Measurements from ENCODE around the gene TBC1D23. TPM values are rescaled to one million over a fixed set of nuclear protein-coding genes. Genes with fewer than 3 reads are reported as not detected.

The TBC1D23 gene
- 21.9 and 23.1 TPM in 2 replicates for polyA plus RNA-seq (2013)

DNA sequence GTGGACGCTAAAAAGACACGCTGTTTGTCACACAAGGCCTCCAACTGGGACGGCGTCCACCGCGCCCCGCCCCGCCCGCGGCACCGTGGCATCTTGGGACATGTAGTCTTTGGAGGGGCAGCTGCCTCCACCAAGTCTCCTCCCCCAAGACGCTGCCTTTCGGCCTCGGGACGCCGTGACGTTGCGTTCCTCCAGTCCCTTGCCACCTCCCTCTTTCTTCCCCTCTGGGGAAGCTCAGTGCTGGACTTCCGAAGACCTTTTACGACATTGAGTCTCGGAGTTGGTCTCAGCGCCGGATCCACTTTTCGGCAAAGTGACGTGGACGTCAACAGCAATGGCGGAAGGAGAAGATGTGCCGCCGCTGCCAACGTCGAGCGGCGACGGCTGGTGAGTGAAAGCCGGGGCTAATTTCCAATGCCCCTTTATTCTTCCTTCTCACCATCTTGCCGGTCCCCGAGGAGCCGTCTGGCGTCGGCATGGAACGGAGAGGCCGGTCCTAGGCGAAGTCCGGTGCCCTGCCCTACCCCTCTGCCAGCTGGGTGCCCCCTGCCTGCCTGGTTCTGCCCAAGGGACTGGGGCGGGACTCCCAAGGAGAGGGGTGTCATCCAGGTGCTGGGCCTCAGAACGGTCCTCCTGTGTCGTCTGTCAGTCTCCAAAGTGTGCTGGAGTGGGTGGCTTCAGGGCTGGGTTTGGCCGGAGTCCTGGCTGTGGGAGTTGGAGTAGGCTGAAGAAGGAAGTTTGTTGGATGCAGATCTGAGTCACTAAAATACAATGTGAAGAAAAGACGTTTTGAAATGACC is at the start of gene TBC1D23:
Gene TBC1D23 (plus strand): TSS at position 308 of the 800 bp plus-strand sequence. CDS start 27 bp downstream, at position 335.
- peak within 1 kb of the TSS; percentile 73 for H4K12ac ChIP-seq (ENCODE audit: low read depth, low read length)
- no peak within 1 kb of the TSS for H2BK12ac ChIP-seq (ENCODE audit: low read length)
- peak within 1 kb of the TSS; percentile 45 for H2BK120ac ChIP-seq (ENCODE audit: insufficient read depth, low read length, poor library complexity)
- peaks cover 4% of the 10 kb centered on the region for H3K79me2 ChIP-seq (ENCODE audit: control insufficient read depth, insufficient read depth, low read length, poor library complexity)
- peak within 1 kb of the TSS; percentile 89 for H3K14ac ChIP-seq (ENCODE audit: low read length)
- H3K4ac ChIP-seq (ENCODE audit: low read depth, low read length) = peak within 1 kb of the TSS; percentile 83
- H4K91ac ChIP-seq (ENCODE audit: low read depth, low read length) = peak within 1 kb of the TSS; percentile 83
- H3K18ac ChIP-seq (ENCODE audit: low read length) = peak within 1 kb of the TSS; percentile 56
- H3K4me1 ChIP-seq (ENCODE audit: control insufficient read depth in 1 of 2, insufficient read depth in 2 of 2, low read length in 2 of 2) = peaks cover 0 to 5% of the 10 kb centered on the region in 2 experiments
- H3K9me3 ChIP-seq (ENCODE audit: insufficient read depth, low read depth, low read length) = no peaks in the 10 kb centered on the region
- peaks cover 6% of the 10 kb centered on the region for H3K79me1 ChIP-seq (ENCODE audit: low read length)
- peak within 1 kb of the TSS; percentile 86 for H2AFZ ChIP-seq (ENCODE audit: insufficient read depth, low read length, poor library complexity)
- H3K27me3 ChIP-seq (ENCODE audit: insufficient read depth, low read length) = no peaks in the 10 kb centered on the region
- no CpG with 5 or more reads among the region's 49 CpGs for WGBS (ENCODE audit: extremely low coverage, insufficient coverage, insufficient read length)
- H3K23ac ChIP-seq (ENCODE audit: low read length) = no peak within 1 kb of the TSS
- H3K9ac ChIP-seq (ENCODE audit: low read length) = peak within 1 kb of the TSS; percentile 95
- H3K4me2 ChIP-seq (ENCODE audit: low read length) = peak within 1 kb of the TSS; percentile 77
- H2BK5ac ChIP-seq (ENCODE audit: low read depth, low read length, poor library complexity) = peak within 1 kb of the TSS; percentile 44
- H3K27ac ChIP-seq (ENCODE audit: low read depth, low read length) = peak within 1 kb of the TSS; percentile 29
- H4K8ac ChIP-seq (ENCODE audit: low read depth, low read length) = peak within 1 kb of the TSS; percentile 97
- peak within 1 kb of the TSS; percentile 98 for H3K4me3 ChIP-seq (ENCODE audit: low read depth, low read length)
- no peaks in the 10 kb centered on the region for H3K36me3 ChIP-seq (ENCODE audit: control insufficient read depth in 1 of 2, insufficient read depth in 2 of 2, low read length in 2 of 2)
- DNase-seq = peak; percentile 99 to 100
- H2AK5ac ChIP-seq (ENCODE audit: low read length) = peak within 1 kb of the TSS; percentile 61

DNA sequence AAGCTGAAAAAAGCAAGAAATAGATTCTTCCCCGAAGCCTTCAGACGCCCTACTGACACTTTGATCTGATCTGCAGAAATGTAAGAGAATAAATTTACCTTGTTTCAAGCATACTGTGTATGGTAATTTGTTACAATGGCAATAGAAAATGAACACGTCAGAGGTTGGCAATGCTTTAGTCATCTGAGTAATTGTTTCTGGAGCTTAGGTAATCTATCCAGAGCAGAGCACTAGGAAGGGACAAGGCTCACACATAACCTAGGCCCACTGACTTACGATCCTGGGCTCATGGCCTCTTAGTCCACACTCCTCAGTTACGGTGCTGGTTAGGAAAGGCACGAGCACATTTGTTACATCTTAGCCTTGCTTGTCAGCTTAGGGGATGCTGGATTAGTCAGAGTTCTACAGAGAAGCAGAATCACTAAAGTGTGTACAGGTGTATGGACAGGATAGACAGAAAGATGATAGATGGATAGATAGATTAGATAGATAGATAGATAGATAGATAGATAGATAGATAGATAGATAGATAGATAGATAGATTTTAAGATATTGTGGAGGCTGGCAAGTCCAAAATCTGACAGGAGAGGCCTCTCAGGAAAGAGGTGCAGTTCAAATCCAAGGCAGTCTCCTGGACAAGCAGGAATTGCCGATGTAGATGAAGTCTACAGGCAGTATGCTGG is 46.8 kb upstream of the TBC1D23 start:
- peak in 1 of 2 donors; percentile 59 for DNase-seq
- no peaks in the 10 kb centered on the region for H3K27me3 ChIP-seq (ENCODE audit: insufficient read depth, low read length)

DNA sequence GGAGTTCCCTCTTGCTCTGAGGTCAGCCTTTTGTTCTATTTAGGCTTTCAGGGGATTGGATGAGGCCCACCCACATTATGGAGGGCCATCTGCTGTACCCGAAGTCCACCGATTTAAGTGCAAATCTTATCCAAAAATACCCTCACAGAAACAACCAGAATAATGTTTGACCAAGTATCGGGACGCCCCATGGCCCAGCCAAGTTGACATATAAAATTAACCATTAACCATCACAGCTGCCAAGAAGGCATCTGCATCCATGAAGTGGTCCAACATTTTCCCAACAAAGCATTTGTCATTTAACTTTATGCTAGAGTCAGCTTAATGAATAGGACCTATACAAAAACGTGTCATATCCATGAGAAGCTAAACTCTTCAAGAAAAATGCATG is 46.2 kb upstream of the TBC1D23 start:
- H3K4me2 ChIP-seq (ENCODE audit: low read length) = no peak overlapping the region
- no peak overlapping the region for H4K12ac ChIP-seq (ENCODE audit: low read depth, low read length)
- H2AK5ac ChIP-seq (ENCODE audit: low read length) = no peak overlapping the region
- DNase-seq = no peak
- H3K9ac ChIP-seq (ENCODE audit: low read length) = no peak overlapping the region
- no peak overlapping the region for H3K18ac ChIP-seq (ENCODE audit: low read length)
- H3K9me3 ChIP-seq (ENCODE audit: insufficient read depth, low read depth, low read length) = no peaks in the 10 kb centered on the region
- H3K27me3 ChIP-seq (ENCODE audit: insufficient read depth, low read length) = no peaks in the 10 kb centered on the region
- H2BK120ac ChIP-seq (ENCODE audit: insufficient read depth, low read length, poor library complexity) = no peak overlapping the region
- no peaks in the 10 kb centered on the region for H3K79me2 ChIP-seq (ENCODE audit: control insufficient read depth, insufficient read depth, low read length, poor library complexity)
- H2BK12ac ChIP-seq (ENCODE audit: low read length) = no peak overlapping the region
- H3K36me3 ChIP-seq (ENCODE audit: control insufficient read depth in 1 of 2, insufficient read depth in 2 of 2, low read length in 2 of 2) = no peaks in the 10 kb centered on the region
- no peaks in the 10 kb centered on the region for H3K4me1 ChIP-seq (ENCODE audit: control insufficient read depth in 1 of 2, insufficient read depth in 2 of 2, low read length in 2 of 2)
- H4K8ac ChIP-seq (ENCODE audit: low read depth, low read length) = no peak overlapping the region
- no peak overlapping the region for H3K27ac ChIP-seq (ENCODE audit: low read depth, low read length)
- no CpG with 5 or more reads among the region's 5 CpGs for WGBS (ENCODE audit: extremely low coverage, insufficient coverage, insufficient read length)
- H3K4ac ChIP-seq (ENCODE audit: low read depth, low read length) = no peak overlapping the region
- no peak overlapping the region for H2BK5ac ChIP-seq (ENCODE audit: low read depth, low read length, poor library complexity)
- no peaks in the 10 kb centered on the region for H3K79me1 ChIP-seq (ENCODE audit: low read length)
- no peak overlapping the region for H3K14ac ChIP-seq (ENCODE audit: low read length)
- no peak overlapping the region for H2AFZ ChIP-seq (ENCODE audit: insufficient read depth, low read length, poor library complexity)
- H3K23ac ChIP-seq (ENCODE audit: low read length) = no peak overlapping the region
- no peak overlapping the region for H3K4me3 ChIP-seq (ENCODE audit: low read depth, low read length)
- no peak overlapping the region for H4K91ac ChIP-seq (ENCODE audit: low read depth, low read length)

More for the DNA sequence above, 46.8 kb upstream of the TBC1D23 start:
- Histone ChIP-seq H3K9me3 (ENCODE audit: insufficient read depth, low read depth, low read length) (no peaks in the 10 kb centered on the region), H3K14ac (ENCODE audit: low read length) (no peak overlapping the region), H2AK5ac (ENCODE audit: low read length) (no peak overlapping the region), H3K4me3 (ENCODE audit: low read depth, low read length) (no peak overlapping the region), H4K12ac (ENCODE audit: low read depth, low read length) (no peak overlapping the region), H3K36me3 (ENCODE audit: control insufficient read depth in 1 of 2, insufficient read depth in 2 of 2, low read length in 2 of 2) (no peaks in the 10 kb centered on the region), H3K27ac (ENCODE audit: low read depth, low read length) (no peak overlapping the region), H2BK12ac (ENCODE audit: low read length) (no peak overlapping the region), H4K8ac (ENCODE audit: low read depth, low read length) (no peak overlapping the region), H4K91ac (ENCODE audit: low read depth, low read length) (no peak overlapping the region), H2AFZ (ENCODE audit: insufficient read depth, low read length, poor library complexity) (no peak overlapping the region), H3K23ac (ENCODE audit: low read length) (no peak overlapping the region), H3K9ac (ENCODE audit: low read length) (no peak overlapping the region), H3K4me1 (ENCODE audit: control insufficient read depth in 1 of 2, insufficient read depth in 2 of 2, low read length in 2 of 2) (no peaks in the 10 kb centered on the region), H3K4me2 (ENCODE audit: low read length) (no peak overlapping the region), H3K4ac (ENCODE audit: low read depth, low read length) (no peak overlapping the region), H2BK120ac (ENCODE audit: insufficient read depth, low read length, poor library complexity) (no peak overlapping the region), H2BK5ac (ENCODE audit: low read depth, low read length, poor library complexity) (no peak overlapping the region), H3K79me2 (ENCODE audit: control insufficient read depth, insufficient read depth, low read length, poor library complexity) (no peaks in the 10 kb centered on the region), H3K18ac (ENCODE audit: low read length) (no peak overlapping the region), H3K79me1 (ENCODE audit: low read length) (no peaks in the 10 kb centered on the region)
- no CpG with 5 or more reads among the region's 7 CpGs for WGBS (ENCODE audit: extremely low coverage, insufficient coverage, insufficient read length)

GRCh38 chr3:100216713-100217112 is 44.1 kb upstream of the TBC1D23 start:
- no peak overlapping the region for H2BK12ac ChIP-seq (ENCODE audit: low read length)
- no peaks in the 10 kb centered on the region for H3K9me3 ChIP-seq (ENCODE audit: insufficient read depth, low read depth, low read length)
- no peak for DNase-seq
- H2BK5ac ChIP-seq (ENCODE audit: low read depth, low read length, poor library complexity) = no peak overlapping the region
- no peak overlapping the region for H3K27ac ChIP-seq (ENCODE audit: low read depth, low read length)
- H3K4me3 ChIP-seq (ENCODE audit: low read depth, low read length) = no peak overlapping the region
- H3K9ac ChIP-seq (ENCODE audit: low read length) = no peak overlapping the region
- H3K4ac ChIP-seq (ENCODE audit: low read depth, low read length) = no peak overlapping the region
- H4K91ac ChIP-seq (ENCODE audit: low read depth, low read length) = no peak overlapping the region
- no peaks in the 10 kb centered on the region for H3K79me2 ChIP-seq (ENCODE audit: control insufficient read depth, insufficient read depth, low read length, poor library complexity)
- H2AK5ac ChIP-seq (ENCODE audit: low read length) = no peak overlapping the region
- H4K8ac ChIP-seq (ENCODE audit: low read depth, low read length) = no peak overlapping the region
- H3K18ac ChIP-seq (ENCODE audit: low read length) = no peak overlapping the region
- no peak overlapping the region for H3K23ac ChIP-seq (ENCODE audit: low read length)
- H3K27me3 ChIP-seq (ENCODE audit: insufficient read depth, low read length) = no peaks in the 10 kb centered on the region
- no peak overlapping the region for H4K12ac ChIP-seq (ENCODE audit: low read depth, low read length)
- H2BK120ac ChIP-seq (ENCODE audit: insufficient read depth, low read length, poor library complexity) = no peak overlapping the region
- H2AFZ ChIP-seq (ENCODE audit: insufficient read depth, low read length, poor library complexity) = no peak overlapping the region
- H3K4me1 ChIP-seq (ENCODE audit: control insufficient read depth in 1 of 2, insufficient read depth in 2 of 2, low read length in 2 of 2) = no peaks in the 10 kb centered on the region
- no CpG with 5 or more reads among the region's 1 CpG for WGBS (ENCODE audit: extremely low coverage, insufficient coverage, insufficient read length)
- H3K79me1 ChIP-seq (ENCODE audit: low read length) = no peaks in the 10 kb centered on the region
- no peaks in the 10 kb centered on the region for H3K36me3 ChIP-seq (ENCODE audit: control insufficient read depth in 1 of 2, insufficient read depth in 2 of 2, low read length in 2 of 2)
- H3K4me2 ChIP-seq (ENCODE audit: low read length) = no peak overlapping the region
- no peak overlapping the region for H3K14ac ChIP-seq (ENCODE audit: low read length)

Measured in trophoblast cell (in vitro differentiated cells and primary cell).